Fibroblast of upper back skin (primary cell): ENCODE data around the gene GLIPR2.
"Not testable (repeated sequence)": the region's sequence is repeated elsewhere in the genome, so short reads cannot be mapped to it uniquely, and the experiment has no call there.

ENCODE experiments used
- DNase-seq: peaks from one replicate; pipeline ENCODE4 v3.0.0-alpha.2; 2013

The GLIPR2 gene

GRCh38 chr9:36165826-36166167 is 29.3 kb downstream of the GLIPR2 start:
- peak; percentile 66 for DNase-seq

- peak; percentile 88 for DNase-seq
These were observed 29.8 kb downstream of the GLIPR2 start for GRCh38 chr9:36166168-36166927.

GRCh38 chr9:36169166-36169565 is 32.6 kb downstream of the GLIPR2 start, which contains the start of gene CCIN:
CCIN (plus strand) TSS chr9:36169388; CDS start chr9:36169503, 115 bp downstream.
- no peak for DNase-seq

GRCh38 chr9:36169708-36170107 is 33.2 kb downstream of the GLIPR2 start:
- no peak for DNase-seq

- DNase-seq: no peak
These were observed 34.0 kb downstream of the GLIPR2 start for GRCh38 chr9:36170531-36170930.

GRCh38 chr9:36173861-36174260 is 37.3 kb downstream of the GLIPR2 start:
- no peak for DNase-seq

GRCh38 chr9:36174271-36174670 is 37.7 kb downstream of the GLIPR2 start:
- DNase-seq: no peak

- DNase-seq: no peak
These were observed 38.2 kb downstream of the GLIPR2 start for GRCh38 chr9:36174731-36175130.

GRCh38 chr9:36175209-36175608 is 38.7 kb downstream of the GLIPR2 start:
- DNase-seq: not testable (repeated sequence)

- not testable (repeated sequence) for DNase-seq
These were observed 40.0 kb downstream of the GLIPR2 start for GRCh38 chr9:36176496-36176895.

- DNase-seq: no peak
These were observed 41.0 kb downstream of the GLIPR2 start for GRCh38 chr9:36177571-36177970.

GRCh38 chr9:36180243-36180642 is 43.7 kb downstream of the GLIPR2 start:
- DNase-seq: not testable (repeated sequence)

- DNase-seq: peak; percentile 96
These were observed 50.9 kb downstream of the GLIPR2 start for GRCh38 chr9:36187414-36187813.

GRCh38 chr9:36188212-36188611 is 51.7 kb downstream of the GLIPR2 start:
- DNase-seq: no peak

- no peak for DNase-seq
These were observed 53.4 kb downstream of the GLIPR2 start for GRCh38 chr9:36189976-36190375.

- peak; percentile 99 for DNase-seq
These were observed 54.1 kb downstream of the GLIPR2 start, which contains the start of gene CLTA for GRCh38 chr9:36190388-36191289. CLTA (plus strand) TSS chr9:36190921; CDS start chr9:36191057, 136 bp downstream.

GRCh38 chr9:36191290-36191645 is 54.7 kb downstream of the GLIPR2 start:
- no peak for DNase-seq

- no peak for DNase-seq
These were observed 55.2 kb downstream of the GLIPR2 start for GRCh38 chr9:36191686-36192085.

- no peak for DNase-seq
These were observed 55.7 kb downstream of the GLIPR2 start for GRCh38 chr9:36192196-36192595.

- no peak for DNase-seq
These were observed 56.5 kb downstream of the GLIPR2 start for GRCh38 chr9:36193023-36193422.

GRCh38 chr9:36194326-36195000 is 57.9 kb downstream of the GLIPR2 start:
- DNase-seq: no peak

GRCh38 chr9:36204906-36205547 is 68.5 kb downstream of the GLIPR2 start:
- no peak for DNase-seq

- DNase-seq: peak; percentile 20
These were observed 70.5 kb downstream of the GLIPR2 start for GRCh38 chr9:36207016-36207415.
